GM18505 (cell line): ENCODE data around the gene KIAA0930.

ENCODE experiments used
- ATAC-seq: cut with Tn5 transposase; IDR thresholded peaks from one replicate; pipeline ENCODE4 v1.9.1; 2021; ENCODE audit not compliant: unreplicated experiment
- POLR2A ChIP-seq: IDR thresholded peaks from 4 replicates; pipeline ENCODE4 v1.6.1; 2011; ENCODE audit warnings: borderline replicate concordance; ENCODE audit not compliant: insufficient read depth, insufficient read length; ENCODE audit errors: extremely low read depth

The KIAA0930 gene

GRCh38 chr22:45211435-45211834 is 29.3 kb downstream of the KIAA0930 start:
- no peak for TF ChIP-seq POLR2A
- ATAC-seq, result no peak

- ATAC-seq, result no peak
- TF ChIP-seq POLR2A, result no peak
Observed at GRCh38 chr22:45210991-45211390, 29.7 kb downstream of the KIAA0930 start.

GRCh38 chr22:45210577-45210976 is 30.1 kb downstream of the KIAA0930 start:
- ATAC-seq, result no peak
- TF ChIP-seq POLR2A, result no peak

GRCh38 chr22:45210174-45210573 is 30.5 kb downstream of the KIAA0930 start:
- no peak for TF ChIP-seq POLR2A
- ATAC-seq, result no peak

GRCh38 chr22:45208993-45209838 is 31.5 kb downstream of the KIAA0930 start:
- TF ChIP-seq POLR2A, result no peak
- no peak for ATAC-seq

GRCh38 chr22:45208696-45208992 is 32.0 kb downstream of the KIAA0930 start:
- TF ChIP-seq POLR2A, result no peak
- no peak for ATAC-seq

GRCh38 chr22:45207981-45208664 is 32.6 kb downstream of the KIAA0930 start:
- no peak for TF ChIP-seq POLR2A
- no peak for ATAC-seq

- no peak for ATAC-seq
- no peak for TF ChIP-seq POLR2A
Observed at GRCh38 chr22:45207533-45207932, 33.2 kb downstream of the KIAA0930 start.

- TF ChIP-seq POLR2A, result no peak
- no peak for ATAC-seq
Observed at GRCh38 chr22:45206233-45206632, 34.5 kb downstream of the KIAA0930 start.

GRCh38 chr22:45205276-45205925 is 35.3 kb downstream of the KIAA0930 start:
- no peak for TF ChIP-seq POLR2A
- no peak for ATAC-seq

GRCh38 chr22:45204819-45205218 is 35.9 kb downstream of the KIAA0930 start:
- ATAC-seq, result no peak
- no peak for TF ChIP-seq POLR2A

GRCh38 chr22:45204241-45204640 is 36.5 kb downstream of the KIAA0930 start:
- no peak for ATAC-seq
- no peak for TF ChIP-seq POLR2A

- ATAC-seq, result no peak
- TF ChIP-seq POLR2A, result no peak
Observed at GRCh38 chr22:45203150-45203951, 37.3 kb downstream of the KIAA0930 start.
